ENCODE measurements around the gene KRT1.
A peak's percentile ranks its signal among the peaks of the same experiment; 100 is the strongest.

The KRT1 gene

DNA sequence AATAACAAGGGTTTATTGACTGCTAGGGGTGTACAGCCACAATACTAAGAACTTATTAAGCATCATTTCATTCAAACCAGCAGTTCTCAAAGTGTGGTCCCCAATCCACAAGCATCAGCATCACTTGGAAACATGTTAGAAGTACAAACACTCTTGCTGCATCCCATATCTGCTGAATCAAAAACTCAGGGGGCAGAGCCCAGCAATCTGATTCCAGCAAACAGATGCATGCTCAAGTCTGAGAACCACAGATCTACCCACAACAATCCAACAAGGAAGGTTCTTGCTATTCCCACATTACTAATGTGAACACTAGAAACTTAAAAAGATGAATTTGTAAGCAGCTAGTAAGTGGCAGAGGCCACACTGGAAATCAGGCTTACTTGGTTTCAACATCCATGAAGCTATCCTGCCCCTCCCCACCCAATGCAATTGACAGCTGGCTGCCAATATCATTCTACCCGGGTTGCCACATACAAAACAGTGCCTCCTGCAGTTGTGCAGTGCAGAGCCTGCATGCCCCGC is 16.9 kb upstream of the KRT1 start:
- H3K27ac ChIP-seq (ENCODE audit: low read depth, low read length), result no peak overlapping the region
- no peaks in the 10 kb centered on the region for H3K4me1 ChIP-seq (ENCODE audit: control insufficient read depth, insufficient read depth, low read length)
- H3K9ac ChIP-seq (ENCODE audit: low read length), result no peak overlapping the region
- no peak overlapping the region for H3K4me3 ChIP-seq (ENCODE audit: low read length)
- no peaks in the 10 kb centered on the region for H3K27me3 ChIP-seq (ENCODE audit: control insufficient read depth, insufficient read depth, low read length)
- H3K36me3 ChIP-seq (ENCODE audit: control insufficient read depth, insufficient read depth, low read length), result no peaks in the 10 kb centered on the region

GRCh38 chr12:52696588-52696987 is 16.4 kb upstream of the KRT1 start:
- Histone ChIP-seq H3K36me3 (ENCODE audit: control insufficient read depth, insufficient read depth, low read length) (no peaks in the 10 kb centered on the region), H3K4me3 (ENCODE audit: low read length) (no peak overlapping the region), H3K4me1 (ENCODE audit: control insufficient read depth, insufficient read depth, low read length) (no peaks in the 10 kb centered on the region), H3K27me3 (ENCODE audit: control insufficient read depth, insufficient read depth, low read length) (no peaks in the 10 kb centered on the region), H3K27ac (ENCODE audit: low read depth, low read length) (no peak overlapping the region), H3K9ac (ENCODE audit: low read length) (no peak overlapping the region)

- H3K27me3 ChIP-seq (ENCODE audit: control insufficient read depth, insufficient read depth, low read length), result no peaks in the 10 kb centered on the region
Measured at GRCh38 chr12:52695039-52695438, 14.8 kb upstream of the KRT1 start.

GRCh38 chr12:52694151-52694550 is 13.9 kb upstream of the KRT1 start:
- Histone ChIP-seq H3K9ac (ENCODE audit: low read length) (no peak overlapping the region), H3K27me3 (ENCODE audit: control insufficient read depth, insufficient read depth, low read length) (no peaks in the 10 kb centered on the region), H3K4me3 (ENCODE audit: low read length) (no peak overlapping the region), H3K27ac (ENCODE audit: low read depth, low read length) (no peak overlapping the region), H3K36me3 (ENCODE audit: control insufficient read depth, insufficient read depth, low read length) (no peaks in the 10 kb centered on the region), H3K4me1 (ENCODE audit: control insufficient read depth, insufficient read depth, low read length) (peaks cover 2% of the 10 kb centered on the region)

More at GRCh38 chr12:52695039-52695438, 14.8 kb upstream of the KRT1 start:
- Histone ChIP-seq H3K4me3 (ENCODE audit: low read length) (no peak overlapping the region), H3K36me3 (ENCODE audit: control insufficient read depth, insufficient read depth, low read length) (no peaks in the 10 kb centered on the region), H3K27ac (ENCODE audit: low read depth, low read length) (no peak overlapping the region), H3K9ac (ENCODE audit: low read length) (no peak overlapping the region), H3K4me1 (ENCODE audit: control insufficient read depth, insufficient read depth, low read length) (peaks cover 2% of the 10 kb centered on the region)

- Histone ChIP-seq H3K9ac (ENCODE audit: low read length) (no peak overlapping the region), H3K27ac (ENCODE audit: low read depth, low read length) (no peak overlapping the region), H3K4me3 (ENCODE audit: low read length) (no peak overlapping the region), H3K36me3 (ENCODE audit: control insufficient read depth, insufficient read depth, low read length) (no peaks in the 10 kb centered on the region), H3K27me3 (ENCODE audit: control insufficient read depth, insufficient read depth, low read length) (no peaks in the 10 kb centered on the region), H3K4me1 (ENCODE audit: control insufficient read depth, insufficient read depth, low read length) (peaks cover 2% of the 10 kb centered on the region)
Measured at GRCh38 chr12:52693261-52693660, 13.1 kb upstream of the KRT1 start.

GRCh38 chr12:52692254-52692653 is 12.0 kb upstream of the KRT1 start:
- no peaks in the 10 kb centered on the region for H3K27me3 ChIP-seq (ENCODE audit: control insufficient read depth, insufficient read depth, low read length)
- H3K27ac ChIP-seq (ENCODE audit: low read depth, low read length), result no peak overlapping the region
- no peak overlapping the region for H3K9ac ChIP-seq (ENCODE audit: low read length)
- peaks cover 2% of the 10 kb centered on the region for H3K4me1 ChIP-seq (ENCODE audit: control insufficient read depth, insufficient read depth, low read length)
- H3K36me3 ChIP-seq (ENCODE audit: control insufficient read depth, insufficient read depth, low read length), result no peaks in the 10 kb centered on the region
- no peak overlapping the region for H3K4me3 ChIP-seq (ENCODE audit: low read length)

GRCh38 chr12:52691841-52692150 is 11.6 kb upstream of the KRT1 start:
- Histone ChIP-seq H3K36me3 (ENCODE audit: control insufficient read depth, insufficient read depth, low read length) (no peaks in the 10 kb centered on the region), H3K4me3 (ENCODE audit: low read length) (no peak overlapping the region), H3K4me1 (ENCODE audit: control insufficient read depth, insufficient read depth, low read length) (peaks cover 2% of the 10 kb centered on the region), H3K27me3 (ENCODE audit: control insufficient read depth, insufficient read depth, low read length) (no peaks in the 10 kb centered on the region), H3K27ac (ENCODE audit: low read depth, low read length) (no peak overlapping the region), H3K9ac (ENCODE audit: low read length) (no peak overlapping the region)

DNA sequence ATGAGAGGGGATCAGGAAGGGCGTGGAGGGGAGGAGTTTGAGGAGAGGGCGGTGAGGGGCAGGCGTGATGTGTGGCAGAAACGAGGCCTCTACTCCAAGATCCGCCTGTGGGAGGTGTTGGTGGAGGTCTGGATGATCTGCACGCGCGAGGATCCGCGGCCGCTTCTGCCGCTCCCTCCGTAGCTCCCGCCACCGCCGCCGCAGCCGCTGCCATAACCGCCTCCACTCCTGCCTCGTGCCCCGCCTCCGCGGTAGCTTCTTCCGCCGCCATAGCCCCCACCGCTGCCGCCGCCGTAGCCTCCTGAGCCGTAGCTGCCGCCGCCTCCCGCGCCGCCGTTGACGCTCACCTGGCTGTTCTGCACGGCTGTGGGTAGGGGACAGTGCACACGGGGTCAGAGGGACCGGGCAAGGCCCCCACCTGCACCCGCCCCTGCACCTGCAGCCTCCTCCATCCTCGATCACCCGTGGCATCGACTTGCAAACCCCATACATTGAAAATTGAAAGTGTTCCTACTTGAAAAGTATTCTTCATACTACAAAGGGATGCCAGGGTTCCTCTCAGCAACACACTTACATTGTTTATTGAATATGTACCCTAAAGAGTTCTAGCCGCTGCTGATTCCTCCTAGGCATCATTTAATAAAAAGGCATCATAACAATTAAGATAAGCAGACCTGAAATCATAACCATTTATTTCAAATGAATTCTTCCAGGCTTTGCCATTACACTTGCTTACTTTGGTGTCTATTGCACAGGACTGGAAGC is 11.1 kb upstream of the KRT1 start:
- Histone ChIP-seq H3K4me1 (ENCODE audit: control insufficient read depth, insufficient read depth, low read length) (peaks cover 2% of the 10 kb centered on the region), H3K27me3 (ENCODE audit: control insufficient read depth, insufficient read depth, low read length) (no peaks in the 10 kb centered on the region), H3K9ac (ENCODE audit: low read length) (no peak overlapping the region), H3K36me3 (ENCODE audit: control insufficient read depth, insufficient read depth, low read length) (no peaks in the 10 kb centered on the region), H3K4me3 (ENCODE audit: low read length) (peak overlapping the region; percentile 62), H3K27ac (ENCODE audit: low read depth, low read length) (no peak overlapping the region)

GRCh38 chr12:52690351-52691075 is 10.3 kb upstream of the KRT1 start:
- no peaks in the 10 kb centered on the region for H3K27me3 ChIP-seq (ENCODE audit: control insufficient read depth, insufficient read depth, low read length)
- H3K4me3 ChIP-seq (ENCODE audit: low read length), result peak overlapping the region; percentile 62
- no peak overlapping the region for H3K27ac ChIP-seq (ENCODE audit: low read depth, low read length)

DNA sequence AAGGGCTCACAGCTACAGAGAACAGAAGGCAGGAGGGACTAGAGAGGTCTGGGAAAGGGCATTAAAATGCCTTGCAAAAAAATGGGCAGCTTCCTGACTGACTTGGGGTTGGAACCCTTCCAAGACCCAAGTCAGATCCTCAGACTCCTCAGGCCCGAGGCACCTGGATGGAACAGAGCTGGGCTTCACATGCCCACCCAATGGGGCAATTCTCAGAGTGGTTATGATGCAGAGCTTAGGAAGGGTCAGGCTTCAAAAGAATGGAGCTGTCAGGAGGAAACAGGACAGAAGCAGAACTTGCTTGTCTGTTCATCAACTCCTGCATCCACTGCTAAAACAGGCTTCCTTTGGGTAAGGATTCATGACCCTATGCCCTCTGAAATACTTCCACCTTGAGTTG is 9.7 kb upstream of the KRT1 start:
- Histone ChIP-seq H3K4me1 (ENCODE audit: control insufficient read depth, insufficient read depth, low read length) (peaks cover 2% of the 10 kb centered on the region), H3K27ac (ENCODE audit: low read depth, low read length) (no peak overlapping the region), H3K36me3 (ENCODE audit: control insufficient read depth, insufficient read depth, low read length) (no peaks in the 10 kb centered on the region), H3K9ac (ENCODE audit: low read length) (no peak overlapping the region), H3K27me3 (ENCODE audit: control insufficient read depth, insufficient read depth, low read length) (no peaks in the 10 kb centered on the region), H3K4me3 (ENCODE audit: low read length) (no peak overlapping the region)

More at GRCh38 chr12:52690351-52691075, 10.3 kb upstream of the KRT1 start:
- Histone ChIP-seq H3K4me1 (ENCODE audit: control insufficient read depth, insufficient read depth, low read length) (peaks cover 2% of the 10 kb centered on the region), H3K9ac (ENCODE audit: low read length) (no peak overlapping the region), H3K36me3 (ENCODE audit: control insufficient read depth, insufficient read depth, low read length) (no peaks in the 10 kb centered on the region)

DNA sequence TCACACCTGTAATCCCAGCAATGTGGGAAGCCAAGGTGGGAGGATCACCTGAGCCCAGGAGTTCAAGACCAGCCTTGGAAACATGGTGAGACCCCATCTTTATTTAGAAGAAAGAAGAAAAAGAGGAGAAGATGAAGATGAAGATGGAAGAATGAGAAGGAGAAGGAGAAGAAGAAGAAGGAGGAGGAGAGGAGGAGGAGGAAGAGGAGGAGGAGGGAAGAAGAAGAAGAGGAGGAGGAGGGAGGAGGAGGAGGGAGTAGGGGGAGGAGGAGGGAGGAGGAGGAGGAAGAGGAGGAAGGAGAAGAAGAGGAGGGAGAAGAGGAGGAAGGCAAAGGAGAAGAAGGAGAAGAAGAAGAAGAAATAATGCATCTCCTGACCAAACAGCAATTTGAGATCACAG is 9.0 kb upstream of the KRT1 start:
- Histone ChIP-seq H3K4me1 (ENCODE audit: control insufficient read depth, insufficient read depth, low read length) (peaks cover 2% of the 10 kb centered on the region), H3K27ac (ENCODE audit: low read depth, low read length) (no peak overlapping the region), H3K4me3 (ENCODE audit: low read length) (no peak overlapping the region), H3K27me3 (ENCODE audit: control insufficient read depth, insufficient read depth, low read length) (no peaks in the 10 kb centered on the region), H3K9ac (ENCODE audit: low read length) (no peak overlapping the region), H3K36me3 (ENCODE audit: control insufficient read depth, insufficient read depth, low read length) (no peaks in the 10 kb centered on the region)

DNA sequence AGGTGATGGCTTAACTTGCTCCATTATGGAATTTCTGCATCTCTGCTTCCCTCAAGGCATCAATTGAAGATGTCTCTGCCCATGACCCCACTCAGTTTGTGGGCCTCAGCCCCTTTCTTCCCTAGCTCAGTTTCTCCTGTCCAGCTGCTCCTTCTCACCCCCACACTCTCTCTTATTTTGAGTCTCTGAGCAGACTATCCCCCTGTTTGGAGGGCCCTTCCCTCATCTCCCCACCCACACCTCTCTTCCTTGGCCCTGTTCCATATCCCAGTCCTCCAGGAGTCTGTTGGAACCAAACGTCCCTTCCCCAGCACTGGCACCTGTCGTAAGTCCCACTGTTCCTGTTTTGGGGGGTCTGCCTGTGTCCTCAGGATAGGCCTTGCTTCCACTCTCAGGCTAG is 8.3 kb upstream of the KRT1 start:
- no peak overlapping the region for H3K4me3 ChIP-seq (ENCODE audit: low read length)
- no peak overlapping the region for H3K27ac ChIP-seq (ENCODE audit: low read depth, low read length)
- no peak overlapping the region for H3K9ac ChIP-seq (ENCODE audit: low read length)
- peaks cover 2% of the 10 kb centered on the region for H3K4me1 ChIP-seq (ENCODE audit: control insufficient read depth, insufficient read depth, low read length)
- H3K36me3 ChIP-seq (ENCODE audit: control insufficient read depth, insufficient read depth, low read length), result no peaks in the 10 kb centered on the region
- no peaks in the 10 kb centered on the region for H3K27me3 ChIP-seq (ENCODE audit: control insufficient read depth, insufficient read depth, low read length)
